Psoas muscle (tissue), 8 donors: Measurements from ENCODE around the gene ARNT2. TPM values are rescaled to one million over a fixed set of nuclear protein-coding genes. Genes with fewer than 3 reads are reported as not detected.

Experiments used
- ATAC-seq, 4 donors: fragments of 200-7000 bp; cut with Tn5 transposase; one replicate each; pipeline ENCODE4 v1.9.1; 2020; ENCODE audit warnings: moderate library complexity in 3 of 4, mild to moderate bottlenecking in 2 of 4
- DNase-seq, 2 donors: peaks; one replicate each; pipeline ENCODE4 v3.0.0-alpha.2; 2020
- H3K27ac ChIP-seq: fragments of 200-600 bp; one replicate; pipeline ENCODE4 v1.8.0; 2022
- H3K27me3 ChIP-seq, 3 donors: fragments of 200-600 bp in 1 of 3; one replicate each; pipeline versions ENCODE4 v1.6.1 to v1.8.0; 2013 to 2022; ENCODE audit warnings: low read length in 2 of 3, mild to moderate bottlenecking in 2 of 3, moderate library complexity in 1 of 3; ENCODE audit not compliant: insufficient read depth in 3 of 3
- H3K36me3 ChIP-seq, 2 donors: fragments of 200-600 bp in 1 of 2; one replicate each; pipeline versions ENCODE4 v1.6.1 to v1.8.0; 2013 to 2022; ENCODE audit warnings: low read depth in 1 of 2, mild to moderate bottlenecking in 1 of 2, moderate library complexity in 1 of 2; ENCODE audit not compliant: insufficient read depth in 1 of 2
- H3K4me1 ChIP-seq: fragments of 200-600 bp; one replicate; pipeline ENCODE4 v1.8.0; 2022
- H3K4me3 ChIP-seq: fragments of 200-600 bp; one replicate; pipeline ENCODE4 v1.8.0; 2022; ENCODE audit warnings: mild to moderate bottlenecking
- H3K9me3 ChIP-seq: fragments of 200-600 bp; one replicate; pipeline ENCODE4 v1.8.0; 2022
- CTCF ChIP-seq: fragments of 200-600 bp; IDR thresholded peaks from one replicate; pipeline ENCODE4 v1.8.0; 2022; ENCODE audit warnings: antibody characterized with exemption
- WGBS, 3 donors: extraction: QIAGEN DNeasy Blood & Tissue Kit; methylation state at CpG; one replicate each; pipeline versions ENCODE4 v1.1.6 to v1.1.7; 2013; 5-methylcytosine and 5-hydroxymethylcytosine counted together
- intact Hi-C, 2 donors: fragments of 100-400 bp; cut with DNase I; formaldehyde crosslinking; loops; one replicate each; pipeline versions ENCODE4 v1.11.0 to v1.14.2; 2022
- polyA plus RNA-seq, 3 donors: library from polyadenylated mRNA; stranded (reverse); fragments of 200-250 nt; gene quantifications; one replicate each; pipeline ENCODE4 v1.2.3, GENCODE V29; 2013
- total RNA-seq, 4 donors: library from RNA; stranded (reverse); fragmentation: NEBNext Ultra II Directional in 2 of 4; extraction: Animal tissue kit (Norgen Biotek cat#: 25700) in 2 of 4; gene quantifications; one replicate each; pipeline versions ENCODE4 v1.2.1 to v1.2.4, GENCODE V29; 2021 to 2023
- donor health status: healthy with polysubstance abuse.
- donor health status: DM: no; HTN: no; CAD: no; lungs with moderate emphysema.
- donor health status: Bipolar disorder and iron deficiency.
- donor health status: healthy.
- donor health status: DM: yes; HTN: yes; CAD: no.
- donor health status: DM: no; HTN: no; CAD: no.
- donor health status: DM: no; HTN: no; CAD: no.
- donor health status: DM: yes; HTN: yes; CAD: no.

ARNT2 gene
- total and polyA plus RNA-seq, 7 donors: 0.09 to 12.2 (median 4.4) TPM

- no peak for DNase-seq
- H3K36me3 ChIP-seq: no peaks in the 10 kb centered on the region
- TF ChIP-seq CTCF: no peak
- no peaks in the 10 kb centered on the region for H3K27me3 ChIP-seq
- 62 to 84% (median 73%) methylated on average over 7 of the region's 7 CpGs for WGBS, 3 donors
- intact Hi-C loops: no loop called here
- no peak overlapping the region for H3K27ac ChIP-seq
- no peak overlapping the region for H3K4me3 ChIP-seq
- H3K9me3 ChIP-seq: no peaks in the 10 kb centered on the region
- ATAC-seq: no peak
- no peaks in the 10 kb centered on the region for H3K4me1 ChIP-seq
Observed at GRCh38 chr15:80491163-80491847, 87.1 kb downstream of the ARNT2 start.

- no peaks in the 10 kb centered on the region for H3K9me3 ChIP-seq
- no peak overlapping the region for H3K27ac ChIP-seq
- no peaks in the 10 kb centered on the region for H3K4me1 ChIP-seq
- no peaks in the 10 kb centered on the region for H3K36me3 ChIP-seq
- H3K4me3 ChIP-seq: no peak overlapping the region
- DNase-seq: no peak
- H3K27me3 ChIP-seq: no peaks in the 10 kb centered on the region
- WGBS, 3 donors: 91 to 98% (median 96%) methylated on average over 2 of the region's 2 CpGs
- no peak for ATAC-seq
- TF ChIP-seq CTCF: no peak
- intact Hi-C loops: no loop called here
Observed at GRCh38 chr15:80492409-80492808, 88.2 kb downstream of the ARNT2 start.

GRCh38 chr15:80492874-80493273, 88.7 kb downstream of the ARNT2 start:
- Histone ChIP-seq H3K9me3 (no peaks in the 10 kb centered on the region), H3K27ac (no peak overlapping the region), H3K4me1 (no peaks in the 10 kb centered on the region), H3K4me3 (no peak overlapping the region), H3K36me3 (no peaks in the 10 kb centered on the region), H3K27me3 (no peaks in the 10 kb centered on the region)
- DNase-seq (no peak), ATAC-seq (no peak)
- no peak for TF ChIP-seq CTCF
- intact Hi-C loops: no loop called here
- WGBS, 3 donors: 89 to 97% (median 91%) methylated on average over 3 of the region's 3 CpGs

GRCh38 chr15:80494351-80494751, 90.2 kb downstream of the ARNT2 start:
- Histone ChIP-seq H3K9me3 (no peaks in the 10 kb centered on the region), H3K27me3 (no peaks in the 10 kb centered on the region), H3K4me3 (no peak overlapping the region), H3K4me1 (no peaks in the 10 kb centered on the region), H3K36me3 (no peaks in the 10 kb centered on the region), H3K27ac (no peak overlapping the region)
- ATAC-seq (no peak), DNase-seq (no peak)
- 78 to 81% (median 79%) methylated on average over 5 of the region's 5 CpGs for WGBS, 3 donors
- no peak for TF ChIP-seq CTCF
- intact Hi-C loops: no loop called here

GRCh38 chr15:80494756-80495155, 90.6 kb downstream of the ARNT2 start:
- no peak for ATAC-seq
- intact Hi-C loops: no loop called here
- no peak for TF ChIP-seq CTCF
- H3K27me3 ChIP-seq: no peaks in the 10 kb centered on the region
- H3K36me3 ChIP-seq: no peaks in the 10 kb centered on the region
- H3K4me3 ChIP-seq: no peak overlapping the region
- DNase-seq: no peak
- H3K9me3 ChIP-seq: no peaks in the 10 kb centered on the region
- no peak overlapping the region for H3K27ac ChIP-seq
- WGBS, 3 donors: 90 to 94% (median 91%) methylated on average over 3 of the region's 3 CpGs
- H3K4me1 ChIP-seq: no peaks in the 10 kb centered on the region
